HG03565 (cell line): Measurements from ENCODE around the gene FER.
"Not testable (repeated sequence)": the region's sequence is repeated elsewhere in the genome, so short reads cannot be mapped to it uniquely, and the experiment has no call there.

Source experiments
- ATAC-seq: cut with Tn5 transposase; IDR thresholded peaks from one replicate; pipeline ENCODE4 v1.9.1; 2021; ENCODE audit warnings: mild to moderate bottlenecking, moderate library complexity; ENCODE audit not compliant: unreplicated experiment

Gene FER

GRCh38 chr5:108947164-108947563 is 199.5 kb downstream of the FER start:
- no peak for ATAC-seq

GRCh38 chr5:108950276-108950675 is 202.6 kb downstream of the FER start:
- no peak for ATAC-seq

GRCh38 chr5:108953940-108954339 is 206.2 kb downstream of the FER start:
- no peak for ATAC-seq

GRCh38 chr5:108957333-108957732 is 209.6 kb downstream of the FER start:
- no peak for ATAC-seq

GRCh38 chr5:108966910-108967309 is 219.2 kb downstream of the FER start:
- ATAC-seq = no peak

GRCh38 chr5:108974594-108974993 is 226.9 kb downstream of the FER start:
- ATAC-seq = no peak

- no peak for ATAC-seq
Measured at GRCh38 chr5:108975697-108976096, 228.0 kb downstream of the FER start.

GRCh38 chr5:108983461-108984092 is 235.9 kb downstream of the FER start:
- no peak for ATAC-seq

GRCh38 chr5:108989761-108990392 is 242.2 kb downstream of the FER start:
- no peak for ATAC-seq

GRCh38 chr5:108992396-108993085 is 244.8 kb downstream of the FER start:
- not testable (repeated sequence) for ATAC-seq

GRCh38 chr5:108993440-108993839 is 245.7 kb downstream of the FER start:
- not testable (repeated sequence) for ATAC-seq

GRCh38 chr5:108997720-108998119 is 250.0 kb downstream of the FER start:
- ATAC-seq = no peak

- no peak for ATAC-seq
Measured at GRCh38 chr5:108998216-108998615, 250.5 kb downstream of the FER start.

- peak; percentile 43 for ATAC-seq
Measured at GRCh38 chr5:109003928-109004327, 256.2 kb downstream of the FER start.

GRCh38 chr5:109005297-109006009 is 257.8 kb downstream of the FER start:
- ATAC-seq = no peak

GRCh38 chr5:109006129-109006528 is 258.4 kb downstream of the FER start:
- ATAC-seq = no peak

GRCh38 chr5:109016300-109016699 is 268.6 kb downstream of the FER start:
- ATAC-seq = peak; percentile 54

GRCh38 chr5:109022056-109022455 is 274.4 kb downstream of the FER start:
- ATAC-seq = no peak

- ATAC-seq = not testable (repeated sequence)
Measured at GRCh38 chr5:109025729-109026128, 278.0 kb downstream of the FER start.

- ATAC-seq = no peak
Measured at GRCh38 chr5:109027983-109028607, 280.4 kb downstream of the FER start.
